H1 (cell line): Measurements from ENCODE around the gene GALNT17. TPM values are rescaled to one million over a fixed set of nuclear protein-coding genes. Genes with fewer than 3 reads are reported as not detected.

Experiments
- CTCF ChIA-PET: fragments of 300-600 bp; sonication (Branson Sonifier 250); formaldehyde crosslinking; loops from one replicate; lab custom pipeline; 2021; ENCODE audit not compliant: partially characterized antibody; lab: Charles Lee
- POLR2A ChIA-PET: fragments of 300-600 bp; sonication (Branson Sonifier 250); formaldehyde crosslinking; loops from one replicate; lab custom pipeline; 2021; ENCODE audit warnings: inconsistent platforms; ENCODE audit not compliant: partially characterized antibody; lab: Charles Lee
- DNase-seq, 2 experiments: peaks; one replicate each; pipeline versions ENCODE4 v3.0.0 to v3.0.0-alpha.2; 2010 to 2022; ENCODE audit warnings: low spot score in 2 of 2, low read depth in 1 of 2, mixed read lengths in 1 of 2
- FAIRE-seq: peaks from 2 replicates; lab custom pipeline; 2011; peaks lifted over from hg19 to GRCh38; lab: Jason Lieb, UNC
- H2AFZ ChIP-seq: 2 replicates; pipeline ENCODE4 v1.8.1; 2012; ENCODE audit warnings: low read length, inconsistent platforms
- H2AK5ac ChIP-seq: 2 replicates; pipeline ENCODE4 v1.6.1; 2013; ENCODE audit warnings: low read depth, low read length
- H2BK120ac ChIP-seq: replicated peaks from 2 replicates; pipeline ENCODE3; 2013; ENCODE audit warnings: low read depth, low read length, inconsistent platforms
- H2BK12ac ChIP-seq: 2 replicates; pipeline ENCODE4 v1.6.1; 2013; ENCODE audit warnings: low read depth, low read length
- H2BK15ac ChIP-seq: 2 replicates; pipeline ENCODE4 v1.6.1; 2013; ENCODE audit warnings: low read length
- H2BK20ac ChIP-seq: 2 replicates; pipeline ENCODE4 v1.6.1; 2013; ENCODE audit warnings: low read length
- H2BK5ac ChIP-seq: 2 replicates; pipeline ENCODE4 v1.6.1; 2013; ENCODE audit warnings: low read depth, low read length
- H3K14ac ChIP-seq: 2 replicates; pipeline ENCODE4 v1.6.1; 2013; ENCODE audit warnings: inconsistent platforms; ENCODE audit not compliant: insufficient read length
- H3K18ac ChIP-seq: 2 replicates; pipeline ENCODE4 v1.6.1; 2013; ENCODE audit warnings: low read length; ENCODE audit errors: extremely low read depth
- H3K23ac ChIP-seq: 2 replicates; pipeline ENCODE4 v1.6.1; 2013; ENCODE audit warnings: inconsistent platforms; ENCODE audit not compliant: insufficient read length
- H3K23me2 ChIP-seq: 2 replicates; pipeline ENCODE4 v1.6.1; 2013; ENCODE audit warnings: low read depth, low read length
- H3K27ac ChIP-seq: 2 replicates; pipeline ENCODE4 v1.6.1; 2011; ENCODE audit warnings: low read depth, low read length, inconsistent platforms
- H3K27me3 ChIP-seq, 4 experiments: replicated peaks in 1 of 4; 1 replicate in 1 of 4; 2 replicates in 3 of 4; pipeline versions ENCODE4 v1.6.1 to v1.8.1; 2011 to 2013; ENCODE audit warnings: low read length in 3 of 4, mild to moderate bottlenecking in 3 of 4, inconsistent platforms in 2 of 4, mixed read lengths in 2 of 4, moderate library complexity in 1 of 4; ENCODE audit not compliant: control insufficient read depth in 3 of 4, insufficient read depth in 3 of 4; ENCODE audit errors: extremely low read depth in 1 of 4
- H3K36me3 ChIP-seq, 4 experiments: 2 replicates each; pipeline versions ENCODE4 v1.6.1 to v1.8.1; 2011 to 2013; ENCODE audit warnings: mild to moderate bottlenecking in 4 of 4, low read length in 3 of 4, moderate library complexity in 2 of 4, control low read depth in 1 of 4, inconsistent platforms in 1 of 4; ENCODE audit not compliant: insufficient read depth in 4 of 4, control insufficient read depth in 2 of 4
- H3K4ac ChIP-seq: replicated peaks from 2 replicates; pipeline ENCODE3; 2013; ENCODE audit warnings: low read length, low read depth, mixed read lengths, inconsistent platforms; ENCODE audit not compliant: insufficient read length
- H3K4me1 ChIP-seq, 4 experiments: replicated peaks in 1 of 4; 1 replicate in 1 of 4; 2 replicates in 3 of 4; pipeline versions ENCODE4 v1.6.1 to v1.8.1; 2011 to 2013; ENCODE audit warnings: low read length in 3 of 4, inconsistent platforms in 2 of 4, mixed read lengths in 1 of 4; ENCODE audit not compliant: insufficient read depth in 4 of 4, control insufficient read depth in 3 of 4
- H3K4me2 ChIP-seq, 2 experiments: 2 replicates each; pipeline versions ENCODE4 v1.6.1 to v1.8.1; 2011 to 2013; ENCODE audit warnings: low read depth in 2 of 2, low read length in 2 of 2, control low read depth in 1 of 2, inconsistent platforms in 1 of 2, mild to moderate bottlenecking in 1 of 2; ENCODE audit not compliant: insufficient read depth in 1 of 2
- H3K4me3 ChIP-seq, 4 experiments: fragments of 200-600, 300-600 bp in 1 of 4; sonication (generic), shearing (Covaris generic), sonication (Bioruptor Twin) in 1 of 4; 2 replicates each; pipeline versions ENCODE4 v1.5.1 to v1.8.1; 2011 to 2016; ENCODE audit warnings: low read length in 4 of 4, low read depth in 3 of 4, control low read depth in 2 of 4, inconsistent platforms in 2 of 4, mild to moderate bottlenecking in 2 of 4, mixed read lengths in 1 of 4, moderate library complexity in 1 of 4; ENCODE audit not compliant: insufficient read depth in 2 of 4; ENCODE audit errors: extremely low read depth in 1 of 4
- H3K56ac ChIP-seq: replicated peaks from 2 replicates; pipeline ENCODE3; 2013; ENCODE audit warnings: low read depth, mild to moderate bottlenecking, mixed read lengths, low read length, inconsistent platforms; ENCODE audit not compliant: insufficient read length
- H3K79me1 ChIP-seq: 2 replicates; pipeline ENCODE4 v1.6.1; 2013; ENCODE audit warnings: low read depth, low read length, control low read depth
- H3K79me2 ChIP-seq, 2 experiments: 2 replicates each; pipeline versions ENCODE4 v1.6.1 to v1.8.1; 2012 to 2013; ENCODE audit warnings: low read length in 2 of 2, mild to moderate bottlenecking in 2 of 2, inconsistent platforms in 1 of 2; ENCODE audit not compliant: insufficient read depth in 2 of 2, control insufficient read depth in 1 of 2
- H3K9ac ChIP-seq, 4 experiments: replicated peaks in 1 of 4; 1 replicate in 1 of 4; 2 replicates in 3 of 4; pipeline versions ENCODE4 v1.6.1 to v1.8.1; 2011 to 2013; ENCODE audit warnings: low read depth in 3 of 4, low read length in 3 of 4, control low read depth in 2 of 4, mild to moderate bottlenecking in 2 of 4, moderate library complexity in 2 of 4, inconsistent platforms in 1 of 4; ENCODE audit errors: extremely low read depth in 1 of 4
- H3K9me3 ChIP-seq, 2 experiments: 2 replicates each; pipeline versions ENCODE4 v1.6.1 to v1.8.1; 2012 to 2013; ENCODE audit warnings: mild to moderate bottlenecking in 2 of 2, moderate library complexity in 2 of 2, control low read depth in 1 of 2, inconsistent platforms in 1 of 2, low read depth in 1 of 2, low read length in 1 of 2, mixed read lengths in 1 of 2; ENCODE audit not compliant: insufficient read depth in 2 of 2
- H4K20me1 ChIP-seq, 2 experiments: replicated peaks in 1 of 2; 2 replicates each; pipeline versions ENCODE3 to v1.8.1; 2011 to 2013; ENCODE audit warnings: inconsistent platforms in 2 of 2, low read length in 2 of 2, mild to moderate bottlenecking in 1 of 2; ENCODE audit not compliant: insufficient read depth in 2 of 2, control insufficient read depth in 1 of 2
- H4K5ac ChIP-seq: 2 replicates; pipeline ENCODE4 v1.6.1; 2013; ENCODE audit warnings: low read length, low read depth, mixed read lengths, inconsistent platforms; ENCODE audit not compliant: insufficient read length
- H4K8ac ChIP-seq: 2 replicates; pipeline ENCODE4 v1.8.0; 2013; ENCODE audit warnings: mild to moderate bottlenecking, moderate library complexity, low read length, inconsistent platforms; ENCODE audit not compliant: insufficient read depth; ENCODE audit errors: extremely low read depth
- H4K91ac ChIP-seq: replicated peaks from 2 replicates; pipeline ENCODE3; 2013; ENCODE audit warnings: low read length, mixed read lengths, inconsistent platforms; ENCODE audit not compliant: insufficient read length
- CHD1 ChIP-seq: IDR thresholded peaks from 2 replicates; pipeline ENCODE4 v1.6.1; 2012; ENCODE audit warnings: low read depth, low read length, improper control_type of control experiment
- CHD2 ChIP-seq: IDR thresholded peaks from 2 replicates; pipeline ENCODE4 v1.6.1; 2012; ENCODE audit warnings: low read length, improper control_type of control experiment
- CTBP2 ChIP-seq: IDR thresholded peaks from 2 replicates; pipeline ENCODE4 v1.7.0; 2011; ENCODE audit warnings: borderline replicate concordance, mild to moderate bottlenecking, moderate library complexity, mixed read lengths, low read length; ENCODE audit not compliant: insufficient read depth, insufficient read length
- EP300 ChIP-seq, 2 experiments: IDR thresholded peaks; 1 replicate in 1 of 2; 2 replicates in 1 of 2; pipeline ENCODE4 v1.6.1; 2011 to 2012; ENCODE audit warnings: low read depth in 2 of 2, low read length in 2 of 2, mild to moderate bottlenecking in 2 of 2, borderline replicate concordance in 1 of 2, inconsistent platforms in 1 of 2, moderate library complexity in 1 of 2
- GTF2F1 ChIP-seq: IDR thresholded peaks from 2 replicates; pipeline ENCODE4 v1.6.1; 2012; ENCODE audit warnings: low read depth, low read length, improper control_type of control experiment, borderline replicate concordance
- HDAC2 ChIP-seq, 2 experiments: fragments of 300-600 bp in 1 of 2; sonication (generic) in 1 of 2; IDR thresholded peaks; 2 replicates each; pipeline ENCODE4 v1.6.1; 2011 to 2012; ENCODE audit warnings: low read depth in 2 of 2, low read length in 2 of 2, mild to moderate bottlenecking in 2 of 2, moderate library complexity in 2 of 2, borderline replicate concordance in 1 of 2, inconsistent platforms in 1 of 2
- POLR2A ChIP-seq, 2 experiments: IDR thresholded peaks; 1 replicate in 1 of 2; 2 replicates in 1 of 2; pipeline ENCODE4 v1.6.1; 2011; ENCODE audit warnings: low read depth in 2 of 2, low read length in 2 of 2, mild to moderate bottlenecking in 2 of 2; ENCODE audit errors: control extremely low read depth in 1 of 2
- RXRA ChIP-seq: IDR thresholded peaks from 2 replicates; pipeline ENCODE4 v1.6.1; 2011; ENCODE audit warnings: low read depth, mild to moderate bottlenecking, low read length, moderate library complexity; ENCODE audit not compliant: insufficient read depth
- SIN3A ChIP-seq, 2 experiments: IDR thresholded peaks in 1 of 2; conservative IDR thresholded peaks in 1 of 2; 2 replicates each; pipeline ENCODE4 v1.6.1; 2011 to 2012; ENCODE audit warnings: low read length in 2 of 2, improper control_type of control experiment in 1 of 2, low read depth in 1 of 2, mild to moderate bottlenecking in 1 of 2
- SIRT6 ChIP-seq: IDR thresholded peaks from one replicate; pipeline ENCODE4 v1.7.1; 2012; ENCODE audit warnings: low read length, inconsistent platforms
- SP4 ChIP-seq: IDR thresholded peaks from 2 replicates; pipeline ENCODE4 v1.6.1; 2012; ENCODE audit warnings: low read length, inconsistent platforms
- WGBS, 2 experiments: shearing (Covaris generic) in 1 of 2; methylation state at CpG; one replicate each; pipeline versions ENCODE4 v1.1.6 to v1.1.7; 2013 to 2015; ENCODE audit warnings: low lambda C conversion rate in 2 of 2, mixed read lengths in 2 of 2, inconsistent platforms in 1 of 2, low coverage in 1 of 2, missing lambda C conversion rate in 1 of 2; ENCODE audit not compliant: insufficient replicate concordance in 2 of 2, insufficient coverage in 1 of 2, insufficient read length in 1 of 2; ENCODE audit errors: extremely low coverage in 1 of 2, missing lambda C conversion rate in 1 of 2; 5-methylcytosine and 5-hydroxymethylcytosine counted together
- polyA plus RNA-seq, 7 experiments: library from polyadenylated mRNA; depleted of rRNA in 3 of 7; stranded (reverse) in 5 of 7; unstranded in 2 of 7; fragments of >200 nt in 5 of 7; fragments of 200-250 nt in 2 of 7; gene quantifications; 1 replicate in 5 of 7; 2 replicates in 1 of 7; 4 replicates in 1 of 7; pipeline versions ENCODE4 v1.2.1 to v1.2.3, GENCODE V29; 2011 to 2013; ENCODE audit warnings: missing spikeins in 2 of 7, mixed read lengths in 2 of 7
- total RNA-seq: library from RNA; stranded (reverse); fragmentation: NEBNext Ultra II Directional; extraction: Animal tissue kit (Norgen Biotek cat#: 25700); gene quantifications from 2 replicates; pipeline ENCODE4 v1.2.1, GENCODE V29; 2021

The GALNT17 gene
- total and polyA plus RNA-seq, 2 of the 8 experiments (the other 6 are each of a cell fraction or from before 2014, with no cell fraction given) = 37.7 to 47.0 TPM

DNA sequence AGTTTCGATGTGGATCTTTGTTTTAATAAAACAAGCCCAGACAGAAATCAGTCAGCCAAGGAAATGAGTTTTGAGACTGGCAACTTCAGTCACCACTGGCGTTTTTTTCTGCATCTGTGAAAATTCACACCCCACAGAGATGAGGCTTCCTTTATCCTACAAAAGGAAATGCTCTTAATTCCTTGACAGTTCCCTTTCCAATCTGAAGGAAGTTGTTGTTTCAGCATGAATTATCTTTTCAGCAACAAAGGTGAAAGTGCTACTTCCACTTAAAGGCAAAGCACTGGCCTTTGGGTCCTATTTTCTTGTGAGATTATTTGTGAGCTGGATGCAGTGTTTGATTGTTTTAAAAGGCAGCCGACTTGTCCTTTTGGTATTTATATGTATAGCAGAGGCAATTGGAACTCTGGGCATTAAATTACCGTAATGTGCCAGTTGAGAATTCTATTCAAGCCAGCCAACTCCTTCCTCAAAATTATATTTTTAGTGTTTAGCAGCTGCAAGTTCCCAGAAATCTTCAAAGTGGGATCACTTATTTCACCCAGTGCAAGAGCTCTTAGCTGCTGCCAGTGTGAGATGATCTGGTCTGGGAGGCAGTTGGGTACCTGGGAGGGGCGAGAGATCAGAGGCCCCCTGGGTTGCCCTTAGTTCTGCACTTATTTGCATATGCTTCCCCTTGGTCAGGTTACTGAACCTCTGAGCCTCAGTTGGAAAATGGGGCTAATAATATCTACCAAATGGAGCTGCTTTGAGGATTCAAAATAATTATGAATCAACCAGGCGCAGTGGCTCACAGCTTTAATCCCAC, 427.1 kb downstream of the GALNT17 start:
- Histone ChIP-seq H3K23ac (no peak overlapping the region), H4K20me1 (no peaks in the 10 kb centered on the region), H3K4me1 (peaks cover 2 to 9% (median 7%) of the 10 kb centered on the region in 4 experiments; a peak in 5 of 7 replicates), H2BK20ac (no peak overlapping the region), H4K91ac (no peak overlapping the region), H3K23me2 (no peaks in the 10 kb centered on the region), H2BK5ac (no peak overlapping the region), H2AFZ (no peak overlapping the region), H3K9ac (no peak overlapping the region), H3K56ac (no peak overlapping the region), H2BK120ac (no peak overlapping the region), H4K5ac (no peak overlapping the region), H2BK15ac (no peak overlapping the region), H3K4me3 (no peak overlapping the region), H3K79me1 (no peaks in the 10 kb centered on the region; the same call in 1 of the 2 replicates), H2AK5ac (no peak overlapping the region), H3K36me3 (no peaks in the 10 kb centered on the region; a peak in 1 of 8 replicates), H3K27ac (no peak overlapping the region), H3K14ac (no peak overlapping the region), H3K4ac (no peak overlapping the region), H3K4me2 (peak overlapping the region in 1 of 2 experiments; percentile 42; a peak in 1 of 4 replicates), H3K18ac (no peak overlapping the region), H3K79me2 (no peaks in the 10 kb centered on the region), H3K27me3 (no peaks in the 10 kb centered on the region), H2BK12ac (no peak overlapping the region), H3K9me3 (no peaks in the 10 kb centered on the region), H4K8ac (no peak overlapping the region)
- ChIA-PET POLR2A (no interaction called here), CTCF (interaction anchor here (1.1 kb wide), 1 partner anchor 13 kb away, joined by 4 read pairs; no protein-coding TSS in a partner anchor)
- DNase-seq (no peak), FAIRE-seq (peak; percentile 62)
- WGBS, 2 experiments = 62% methylated on average over 6 of the region's 6 CpGs; no CpG with 5 or more reads in 1 of the 2 experiments
- TF ChIP-seq EP300 (IDR thresholded peaks at IDR 0.05; ENCODE audit: borderline replicate concordance in 1 of 2, low read depth in 2 of 2, low read length in 2 of 2) (no peak), POLR2A (IDR thresholded peaks at IDR 0.05; ENCODE audit: control extremely low read depth in 1 of 2, low read depth in 2 of 2, low read length in 2 of 2) (no peak), CHD1 (no peak), HDAC2 (IDR thresholded peaks at IDR 0.05; ENCODE audit: borderline replicate concordance in 1 of 2, low read depth in 2 of 2, low read length in 2 of 2) (no peak), GTF2F1 (no peak), CTBP2 (no peak), SIN3A (conservative IDR thresholded peaks at IDR 0.05 in 1 of 2, IDR thresholded peaks at IDR 0.05 in 1 of 2; ENCODE audit: low read depth in 1 of 2, low read length in 2 of 2) (no peak), SP4 (no peak), SIRT6 (no peak), CHD2 (no peak), RXRA (no peak)
